HG02973 (cell line): Measurements from ENCODE around the gene HSPG2.
"Not testable (repeated sequence)": the region's sequence is repeated elsewhere in the genome, so short reads cannot be mapped to it uniquely, and the experiment has no call there.

ENCODE experiments used
- ATAC-seq: cut with Tn5 transposase; IDR thresholded peaks from one replicate; pipeline ENCODE4 v1.9.1; 2021; ENCODE audit warnings: moderate library complexity; ENCODE audit not compliant: unreplicated experiment

Gene HSPG2

GRCh38 chr1:21813542-21813941 is 123.6 kb downstream of the HSPG2 start:
- no peak for ATAC-seq

GRCh38 chr1:21811875-21812305 is 125.2 kb downstream of the HSPG2 start, which contains the start of gene LDLRAD2:
LDLRAD2 (plus strand) TSS chr1:21812265; CDS start chr1:21812452, 187 bp downstream.
- no peak for ATAC-seq

DNA sequence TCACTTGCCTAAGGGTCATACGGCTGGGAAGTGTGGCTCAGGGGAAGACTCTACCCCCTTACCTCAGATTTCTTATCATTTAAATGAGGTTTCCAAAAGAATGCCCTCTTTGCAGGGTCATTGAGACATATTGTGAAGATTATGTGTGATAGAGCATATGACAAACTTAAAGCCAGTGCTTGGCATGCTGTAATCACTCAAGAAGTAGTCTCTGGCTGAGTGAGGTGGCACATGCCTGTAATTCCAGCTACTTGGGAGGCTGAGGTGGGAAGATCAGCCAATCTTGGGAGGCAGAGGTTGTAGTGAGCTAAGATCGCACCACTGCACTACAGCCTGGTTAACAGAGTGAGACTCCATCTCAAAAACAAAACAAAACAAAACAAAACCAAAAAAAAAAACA is 132.6 kb downstream of the HSPG2 start:
- ATAC-seq, result no peak

DNA sequence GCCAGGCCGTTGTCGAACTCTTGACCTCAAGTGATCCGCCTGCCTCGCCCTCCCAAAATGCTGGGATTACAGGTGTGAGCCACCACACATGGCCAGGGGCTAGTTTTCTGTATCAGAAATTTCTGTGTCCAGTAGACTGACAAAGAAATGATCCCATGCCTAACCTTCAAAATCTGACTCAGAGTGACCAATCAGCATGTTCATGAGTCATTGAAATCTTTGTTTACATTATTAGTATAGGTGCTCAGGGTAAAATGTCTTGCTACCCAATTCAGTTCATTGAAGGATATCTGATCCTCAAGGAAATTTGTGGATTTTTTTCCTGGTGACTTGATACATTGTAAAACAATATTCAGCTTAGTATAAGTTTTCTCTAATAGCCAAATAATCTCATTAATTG is 136.0 kb downstream of the HSPG2 start:
- no peak for ATAC-seq

DNA sequence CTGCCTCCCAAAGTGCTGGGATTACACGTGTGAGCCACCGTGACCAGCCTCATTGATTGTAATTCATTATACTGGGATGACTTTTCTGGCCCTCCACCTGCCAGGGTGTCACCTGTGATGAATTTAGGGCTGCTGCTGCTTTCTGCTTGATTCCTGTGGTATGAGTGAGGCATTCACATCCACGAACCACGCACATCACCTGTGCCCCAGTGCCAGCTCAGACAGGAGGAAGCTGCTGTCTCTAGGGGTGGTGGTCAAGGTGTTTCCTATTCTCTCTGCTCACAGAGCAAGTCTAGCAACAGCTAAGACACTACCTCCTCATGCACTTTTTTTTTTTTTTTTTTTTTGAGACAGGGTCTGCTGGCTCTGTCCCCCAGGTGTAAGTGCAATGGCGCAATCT is 137.4 kb downstream of the HSPG2 start:
- no peak for ATAC-seq

GRCh38 chr1:21795075-21795474 is 142.0 kb downstream of the HSPG2 start:
- no peak for ATAC-seq

GRCh38 chr1:21794656-21795055 is 142.5 kb downstream of the HSPG2 start:
- no peak for ATAC-seq

DNA sequence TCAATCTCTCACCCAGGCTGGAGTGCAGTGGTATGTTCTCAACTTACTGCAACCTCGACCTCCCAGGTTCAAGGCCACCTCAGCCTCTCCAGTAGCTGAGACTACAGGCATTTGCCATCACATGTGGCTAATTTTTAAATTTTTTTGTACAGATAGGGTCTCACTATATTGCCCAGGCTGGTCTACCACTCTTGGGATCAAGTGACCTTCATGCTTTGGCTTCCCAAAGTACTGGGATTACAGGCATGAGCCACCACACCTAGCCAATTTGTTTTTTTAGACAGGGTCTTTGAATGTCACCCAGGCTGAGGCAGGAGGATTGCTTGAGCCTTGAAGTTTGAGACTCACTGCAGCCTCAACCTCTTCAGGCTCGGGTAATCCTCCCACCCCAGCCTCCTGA is 144.0 kb downstream of the HSPG2 start:
- ATAC-seq, result no peak

GRCh38 chr1:21786640-21787039 is 150.5 kb downstream of the HSPG2 start:
- ATAC-seq, result no peak

GRCh38 chr1:21785764-21786163 is 151.3 kb downstream of the HSPG2 start:
- not testable (repeated sequence) for ATAC-seq

DNA sequence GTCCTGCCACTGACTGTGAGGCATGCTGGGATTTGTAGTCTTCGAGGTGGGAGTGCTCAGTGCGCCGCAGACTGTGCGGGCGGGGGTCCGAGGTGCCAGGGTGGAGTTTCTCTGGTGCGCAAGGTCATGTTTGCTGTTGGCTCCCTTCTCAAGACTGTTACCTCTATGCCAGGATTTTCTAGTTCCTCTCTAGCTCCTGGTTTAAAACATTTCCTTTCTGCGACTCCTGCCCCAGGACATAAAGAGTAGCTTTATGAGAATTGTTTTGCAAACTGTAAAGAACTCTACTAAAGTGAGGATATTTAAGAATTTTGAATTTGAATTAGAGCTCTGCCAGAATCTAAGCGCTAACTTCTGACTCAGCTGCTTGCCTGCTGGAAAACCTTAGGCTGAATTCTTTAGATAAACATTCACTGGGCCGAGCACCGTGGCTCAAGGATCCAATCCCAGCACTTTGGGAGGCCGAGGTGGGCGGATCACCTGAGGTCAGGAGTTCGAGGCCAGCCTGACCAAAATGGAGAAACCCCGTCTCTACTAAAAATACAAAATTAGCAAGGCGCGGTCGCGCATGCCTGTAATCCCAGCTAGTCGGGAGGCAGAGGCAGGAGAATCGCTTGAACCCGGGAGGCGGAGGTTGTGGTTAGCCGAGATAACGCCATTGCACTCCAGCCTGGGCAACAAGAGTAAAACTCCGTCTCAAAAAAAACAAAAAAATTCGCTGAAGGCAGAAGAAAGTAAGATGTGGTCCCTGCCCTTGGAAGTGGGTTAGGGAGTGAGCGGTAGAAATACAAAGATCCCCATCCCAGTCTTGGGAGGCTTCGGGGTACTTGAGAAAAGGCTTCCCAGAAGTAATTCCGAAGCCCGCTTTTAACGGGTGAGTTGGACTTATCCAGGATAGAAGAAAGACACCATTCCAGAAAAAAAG is 153.2 kb downstream of the HSPG2 start:
- ATAC-seq, result no peak

DNA sequence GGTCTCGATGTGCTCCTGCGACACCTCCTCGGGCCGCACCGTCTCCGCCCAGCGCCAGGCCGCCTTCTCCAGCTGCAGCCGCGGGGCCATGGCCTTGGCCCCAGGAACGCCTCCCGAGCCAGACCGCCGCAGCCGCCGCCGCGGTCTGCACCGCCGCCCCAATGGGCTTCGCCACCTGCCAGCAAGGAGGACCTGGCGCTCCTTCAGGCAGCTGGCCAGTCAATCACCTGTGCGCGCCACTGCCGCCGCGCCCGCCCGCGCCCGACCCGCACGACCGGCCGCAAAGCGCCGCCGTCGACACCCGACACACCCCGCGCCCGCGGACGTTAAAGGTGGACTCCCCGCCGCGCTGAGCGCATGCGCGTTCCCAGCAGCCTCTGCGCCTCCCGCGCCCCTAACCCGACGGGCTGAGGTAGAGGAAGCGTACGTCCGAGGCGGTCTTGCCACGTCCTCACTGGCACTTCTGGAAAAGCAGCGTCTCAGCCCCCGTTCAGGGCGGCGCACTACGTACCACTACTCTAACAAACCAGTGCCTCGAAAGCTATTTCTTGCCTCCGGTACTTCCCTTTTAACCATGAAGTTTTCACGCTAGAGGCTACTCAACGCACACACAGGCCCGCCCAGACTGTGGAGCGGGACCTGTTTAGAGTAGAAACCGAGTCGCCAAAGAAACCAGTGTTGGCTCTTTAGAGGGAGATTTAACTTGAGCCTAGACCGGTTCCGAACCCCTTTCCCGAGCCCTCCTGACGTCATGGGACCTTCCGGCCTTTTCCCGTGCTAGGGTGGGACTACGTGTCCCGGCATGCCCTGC is 154.0 kb downstream of the HSPG2 start, which contains the start of gene USP48:
TSS of gene USP48 (minus strand) at position 282 of the 811 bp plus-strand sequence. CDS start at position 90, 192 bp downstream.
- ATAC-seq, result peak; percentile 55

GRCh38 chr1:21782349-21782867 is 154.7 kb downstream of the HSPG2 start:
- ATAC-seq, result peak; percentile 13

DNA sequence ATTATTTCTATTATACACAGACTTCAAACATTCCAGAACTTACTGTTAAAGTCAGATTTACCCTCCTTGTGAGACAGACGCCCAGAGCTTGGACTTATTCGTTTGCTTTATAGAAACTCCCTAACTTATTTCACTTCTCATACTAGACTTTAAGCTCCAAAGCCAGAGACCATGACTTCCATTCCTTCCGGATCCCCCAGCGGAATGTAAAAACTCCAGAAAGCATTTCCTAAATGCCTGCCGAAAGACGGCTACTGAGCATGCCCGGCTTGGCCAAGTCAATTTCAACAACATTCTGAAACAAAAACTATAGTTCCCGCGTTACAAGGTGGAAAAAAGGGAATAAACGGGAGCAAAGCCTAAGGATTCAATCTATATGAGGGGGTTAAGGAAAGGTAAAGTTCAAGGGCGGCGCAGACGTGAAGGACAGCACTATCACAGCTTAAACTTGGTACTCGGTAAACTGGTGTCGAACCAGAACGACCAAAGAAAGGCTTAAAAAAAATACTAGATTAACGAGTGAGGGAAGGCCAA is 155.2 kb downstream of the HSPG2 start:
- ATAC-seq, result peak; percentile 17

DNA sequence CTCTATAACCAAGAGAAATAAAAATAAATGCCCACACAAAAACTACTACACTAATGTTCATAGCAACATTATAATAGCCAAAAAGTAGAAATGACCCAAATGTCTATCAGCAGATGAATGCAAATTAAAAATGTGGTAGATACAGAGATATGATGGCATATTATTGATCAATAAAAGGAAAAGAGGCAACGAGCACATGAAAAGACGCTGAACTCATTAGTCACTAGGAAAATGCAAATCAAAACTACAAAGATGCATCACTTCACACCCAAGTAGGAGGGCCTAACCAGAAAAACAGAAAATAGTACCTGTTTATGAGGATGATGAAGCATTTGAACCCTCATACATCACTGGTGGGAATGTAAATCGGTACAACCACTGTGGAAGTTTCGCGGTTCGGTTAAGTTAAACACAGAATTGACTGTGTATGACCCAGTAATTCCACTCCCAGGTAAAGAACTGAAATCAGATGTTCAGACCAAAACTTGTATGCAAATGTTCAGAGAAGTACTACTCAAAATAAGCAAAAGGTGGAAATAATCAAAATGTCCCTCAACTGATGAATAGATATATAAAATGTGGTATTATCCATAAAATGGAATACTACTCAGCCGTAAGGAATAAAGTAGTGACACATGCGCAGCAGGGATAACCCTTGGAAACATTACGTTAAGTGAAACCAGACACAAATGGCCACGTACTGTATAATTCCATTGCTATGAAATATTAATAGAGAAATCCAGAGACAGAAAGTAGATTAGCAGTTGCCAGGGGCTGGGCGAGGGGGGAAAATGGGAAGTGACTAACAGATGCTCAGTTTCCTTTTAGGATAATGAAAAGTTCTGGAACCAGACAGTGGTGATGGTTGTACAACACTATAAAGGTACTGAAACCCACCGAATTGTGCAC is 157.2 kb downstream of the HSPG2 start:
- ATAC-seq, result peak; percentile 30

GRCh38 chr1:21778405-21778727 is 158.7 kb downstream of the HSPG2 start:
- no peak for ATAC-seq

- not testable (repeated sequence) for ATAC-seq
Observed at GRCh38 chr1:21776925-21777324, 160.2 kb downstream of the HSPG2 start.

DNA sequence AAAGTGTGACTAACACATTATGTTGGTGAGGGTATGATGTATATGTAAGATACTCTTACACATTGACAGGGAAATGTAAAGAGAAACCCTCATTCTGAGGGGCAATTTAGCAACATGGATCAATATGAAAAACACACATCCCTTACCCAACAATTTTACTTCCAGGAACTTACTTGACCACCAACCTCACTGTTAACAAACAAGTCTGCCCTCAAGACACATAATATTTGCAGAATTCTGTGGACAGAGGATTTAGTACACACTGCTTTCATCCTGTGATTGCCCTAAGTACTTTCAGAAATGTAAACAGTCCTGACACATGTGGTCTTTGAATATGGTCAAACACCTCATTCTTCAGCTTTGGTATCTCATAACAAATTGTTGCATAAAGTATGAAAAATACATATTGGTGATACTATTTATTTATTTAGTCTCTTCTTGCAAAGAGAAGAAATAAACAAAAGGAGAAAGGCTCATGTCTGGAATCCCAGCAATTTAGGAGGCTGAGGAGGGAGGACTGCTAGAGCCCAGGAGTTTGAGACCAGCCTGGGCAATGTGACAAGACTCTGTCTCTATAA is 161.0 kb downstream of the HSPG2 start:
- no peak for ATAC-seq

- no peak for ATAC-seq
Observed at GRCh38 chr1:21775550-21775914, 161.6 kb downstream of the HSPG2 start.
